Liver (tissue), 9 donors: ENCODE measurements around the gene CLN5. TPM values are rescaled to one million over a fixed set of nuclear protein-coding genes. Genes with fewer than 3 reads are reported as not detected.

Experiments used
- DNase-seq: peaks from one replicate; pipeline ENCODE4 v3.0.0-alpha.2; 2017; ENCODE audit warnings: low spot score
- H3K27ac ChIP-seq, 2 donors: one replicate each; pipeline ENCODE4 v1.7.0; 2013; ENCODE audit warnings: inconsistent platforms in 2 of 2, low read length in 2 of 2, control low read depth in 1 of 2, low read depth in 1 of 2, mild to moderate bottlenecking in 1 of 2
- H3K27me3 ChIP-seq, 4 donors: one replicate each; pipeline versions ENCODE4 v1.6.1 to v1.7.0; 2013; ENCODE audit warnings: low read length in 3 of 4, inconsistent platforms in 1 of 4, mild to moderate bottlenecking in 1 of 4, moderate library complexity in 1 of 4; ENCODE audit not compliant: control insufficient read depth in 4 of 4, insufficient read depth in 4 of 4
- H3K36me3 ChIP-seq, 4 donors: one replicate each; pipeline versions ENCODE4 v1.6.1 to v1.7.0; 2013; ENCODE audit warnings: low read length in 3 of 4, mild to moderate bottlenecking in 3 of 4, low read depth in 1 of 4, moderate library complexity in 1 of 4; ENCODE audit not compliant: control insufficient read depth in 4 of 4, insufficient read depth in 3 of 4
- H3K4me1 ChIP-seq, 4 donors: one replicate each; pipeline versions ENCODE4 v1.6.1 to v1.7.0; 2013; ENCODE audit warnings: low read length in 3 of 4, mild to moderate bottlenecking in 3 of 4, moderate library complexity in 1 of 4; ENCODE audit not compliant: control insufficient read depth in 4 of 4, insufficient read depth in 4 of 4
- H3K4me3 ChIP-seq, 3 donors: one replicate each; pipeline versions ENCODE4 v1.6.1 to v1.7.0; 2013; ENCODE audit warnings: low read length in 3 of 3, control low read depth in 1 of 3, low read depth in 1 of 3, mild to moderate bottlenecking in 1 of 3
- H3K9ac ChIP-seq, 2 donors: one replicate each; pipeline ENCODE4 v1.7.0; 2013; ENCODE audit warnings: low read length in 2 of 2, mild to moderate bottlenecking in 2 of 2, moderate library complexity in 2 of 2, control low read depth in 1 of 2, low read depth in 1 of 2
- H3K9me3 ChIP-seq, 4 donors: one replicate each; pipeline versions ENCODE4 v1.6.1 to v1.7.0; 2013; ENCODE audit warnings: low read length in 3 of 4; ENCODE audit not compliant: control insufficient read depth in 4 of 4
- EGR1 ChIP-seq, 2 donors: IDR thresholded peaks; 2 replicates each; pipeline ENCODE4 v1.6.1; 2016 to 2018; ENCODE audit warnings: antibody characterized with exemption in 2 of 2, low read depth in 2 of 2
- FOXA1 ChIP-seq: IDR thresholded peaks from 2 replicates; pipeline ENCODE4 v1.6.1; 2016; ENCODE audit warnings: antibody characterized with exemption
- FOXA2 ChIP-seq: IDR thresholded peaks from 2 replicates; pipeline ENCODE4 v1.6.1; 2016; ENCODE audit warnings: antibody characterized with exemption
- GABPA ChIP-seq, 2 donors: IDR thresholded peaks in 1 of 2; conservative IDR thresholded peaks in 1 of 2; 2 replicates each; pipeline ENCODE4 v1.6.1; 2016; ENCODE audit warnings: antibody characterized with exemption in 2 of 2, mild to moderate bottlenecking in 1 of 2, moderate library complexity in 1 of 2
- HNF4A ChIP-seq, 2 donors: conservative IDR thresholded peaks; 2 replicates each; pipeline ENCODE4 v1.6.1; 2016; ENCODE audit warnings: antibody characterized with exemption in 2 of 2, mild to moderate bottlenecking in 2 of 2
- HNF4G ChIP-seq: IDR thresholded peaks from 2 replicates; pipeline ENCODE4 v1.6.1; 2016; ENCODE audit warnings: antibody characterized with exemption
- JUND ChIP-seq, 2 donors: IDR thresholded peaks; 2 replicates each; pipeline ENCODE4 v1.6.1; 2016; ENCODE audit warnings: antibody characterized with exemption in 2 of 2
- NR2F2 ChIP-seq: IDR thresholded peaks from 2 replicates; pipeline ENCODE4 v1.6.1; 2016; ENCODE audit warnings: antibody characterized with exemption
- RXRA ChIP-seq, 2 donors: IDR thresholded peaks; 2 replicates each; pipeline ENCODE4 v1.6.1; 2017 to 2018; ENCODE audit warnings: antibody characterized with exemption in 2 of 2, mild to moderate bottlenecking in 1 of 2
- SP1 ChIP-seq: IDR thresholded peaks from 2 replicates; pipeline ENCODE4 v1.6.1; 2018; ENCODE audit warnings: antibody characterized with exemption, mild to moderate bottlenecking
- TAF1 ChIP-seq: conservative IDR thresholded peaks from 2 replicates; pipeline ENCODE4 v1.6.1; 2016; ENCODE audit warnings: antibody characterized with exemption, mild to moderate bottlenecking
- YY1 ChIP-seq: IDR thresholded peaks from 2 replicates; pipeline ENCODE4 v1.6.1; 2016; ENCODE audit warnings: antibody characterized with exemption, mild to moderate bottlenecking
- WGBS: extraction: QIAGEN DNeasy Blood & Tissue Kit; methylation state at CpG from one replicate; pipeline ENCODE4 v1.1.7; 2013; 5-methylcytosine and 5-hydroxymethylcytosine counted together
- polyA plus RNA-seq, 2 donors: library from polyadenylated mRNA; stranded (reverse) in 1 of 2; unstranded in 1 of 2; fragments of 200-250 nt in 1 of 2; fragments of >200 nt in 1 of 2; fragmentation: Nextera tagmentation in 1 of 2; extraction: Ambion mirVana in 1 of 2; gene quantifications; one replicate each; pipeline versions ENCODE4 v1.2.1 to v1.2.3, GENCODE V29; 2013 to 2015
- total RNA-seq, 2 donors: library from RNA; depleted of rRNA; stranded (reverse); fragments of >200 nt; gene quantifications; one replicate each; pipeline ENCODE4 v1.2.3, GENCODE V29; 2014
- TF ChIP-seq, protein P1 (sequence below): IDR thresholded peaks from 2 replicates; pipeline ENCODE4 v1.6.1; 2016; ENCODE audit warnings: antibody characterized with exemption
- TF ChIP-seq, protein P2 (sequence below): IDR thresholded peaks from 2 replicates; pipeline ENCODE4 v1.6.1; 2016; ENCODE audit warnings: antibody characterized with exemption
- TF ChIP-seq, protein P3 (sequence below): fragments of 150-350 bp; IDR thresholded peaks from 2 replicates; pipeline ENCODE4 v1.5.1; 2017; ENCODE audit warnings: improper control_type of control experiment, low read depth, low read length; ENCODE audit not compliant: missing input control
- TF ChIP-seq, protein P4 (sequence below): IDR thresholded peaks from 2 replicates; pipeline ENCODE4 v1.6.1; 2016; ENCODE audit warnings: antibody characterized with exemption
- TF ChIP-seq, protein P5 (sequence below): IDR thresholded peaks from 2 replicates; pipeline ENCODE4 v1.6.1; 2016; ENCODE audit warnings: antibody characterized with exemption, mild to moderate bottlenecking
- donor health status: healthy.
- donor health status: healthy.
- donor health status: healthy.
- donor health status: healthy.
- donor health status: healthy.

CLN5 gene
- total and polyA plus RNA-seq, 4 donors: 11.6 to 18.2 (median 14.8) TPM

DNA sequence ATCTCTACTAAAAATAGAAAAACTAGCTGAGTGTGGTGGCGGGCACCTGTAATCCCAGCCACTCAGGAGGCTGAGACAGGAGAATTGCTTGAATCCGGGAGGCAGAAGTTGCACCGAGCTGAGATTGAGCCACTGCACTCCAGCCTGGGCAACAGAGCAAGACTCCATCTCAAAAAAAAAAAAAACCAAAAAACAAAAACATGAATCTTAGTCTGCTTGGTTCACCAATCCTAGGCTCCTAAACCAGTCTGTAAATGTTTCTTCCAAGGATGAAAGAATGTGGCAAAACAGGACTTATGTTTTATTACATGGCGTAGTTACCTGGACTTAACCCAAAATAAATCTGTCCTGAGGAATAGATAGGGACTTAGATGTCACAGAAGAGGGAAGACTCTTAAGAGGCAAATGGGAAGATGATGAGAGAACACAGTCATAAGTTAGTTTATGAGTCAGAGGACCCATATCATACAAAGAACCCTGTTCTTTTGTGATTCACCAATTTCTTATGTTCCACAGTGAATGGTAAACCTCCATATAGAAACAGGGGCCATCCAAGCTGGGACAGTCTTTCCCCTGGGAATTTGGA is 41.9 kb downstream of the CLN5 start:
- no peak overlapping the region for H3K4me3 ChIP-seq
- no peaks in the 10 kb centered on the region for H3K9me3 ChIP-seq
- no peaks in the 10 kb centered on the region for H3K27me3 ChIP-seq
- DNase-seq: no peak
- peaks cover 0 to 2% (median 0%) of the 10 kb centered on the region in 4 donors for H3K36me3 ChIP-seq
- no peak overlapping the region for H3K27ac ChIP-seq
- WGBS: 95% methylated on average over 4 of the region's 4 CpGs
- H3K9ac ChIP-seq: no peak overlapping the region
- H3K4me1 ChIP-seq: no peaks in the 10 kb centered on the region
- TF ChIP-seq, protein P1, sequence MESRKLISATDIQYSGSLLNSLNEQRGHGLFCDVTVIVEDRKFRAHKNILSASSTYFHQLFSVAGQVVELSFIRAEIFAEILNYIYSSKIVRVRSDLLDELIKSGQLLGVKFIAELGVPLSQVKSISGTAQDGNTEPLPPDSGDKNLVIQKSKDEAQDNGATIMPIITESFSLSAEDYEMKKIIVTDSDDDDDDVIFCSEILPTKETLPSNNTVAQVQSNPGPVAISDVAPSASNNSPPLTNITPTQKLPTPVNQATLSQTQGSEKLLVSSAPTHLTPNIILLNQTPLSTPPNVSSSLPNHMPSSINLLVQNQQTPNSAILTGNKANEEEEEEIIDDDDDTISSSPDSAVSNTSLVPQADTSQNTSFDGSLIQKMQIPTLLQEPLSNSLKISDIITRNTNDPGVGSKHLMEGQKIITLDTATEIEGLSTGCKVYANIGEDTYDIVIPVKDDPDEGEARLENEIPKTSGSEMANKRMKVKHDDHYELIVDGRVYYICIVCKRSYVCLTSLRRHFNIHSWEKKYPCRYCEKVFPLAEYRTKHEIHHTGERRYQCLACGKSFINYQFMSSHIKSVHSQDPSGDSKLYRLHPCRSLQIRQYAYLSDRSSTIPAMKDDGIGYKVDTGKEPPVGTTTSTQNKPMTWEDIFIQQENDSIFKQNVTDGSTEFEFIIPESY: no peak
- TF ChIP-seq, protein P2, sequence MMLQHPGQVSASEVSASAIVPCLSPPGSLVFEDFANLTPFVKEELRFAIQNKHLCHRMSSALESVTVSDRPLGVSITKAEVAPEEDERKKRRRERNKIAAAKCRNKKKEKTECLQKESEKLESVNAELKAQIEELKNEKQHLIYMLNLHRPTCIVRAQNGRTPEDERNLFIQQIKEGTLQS: no peak
- TF ChIP-seq, protein P3, sequence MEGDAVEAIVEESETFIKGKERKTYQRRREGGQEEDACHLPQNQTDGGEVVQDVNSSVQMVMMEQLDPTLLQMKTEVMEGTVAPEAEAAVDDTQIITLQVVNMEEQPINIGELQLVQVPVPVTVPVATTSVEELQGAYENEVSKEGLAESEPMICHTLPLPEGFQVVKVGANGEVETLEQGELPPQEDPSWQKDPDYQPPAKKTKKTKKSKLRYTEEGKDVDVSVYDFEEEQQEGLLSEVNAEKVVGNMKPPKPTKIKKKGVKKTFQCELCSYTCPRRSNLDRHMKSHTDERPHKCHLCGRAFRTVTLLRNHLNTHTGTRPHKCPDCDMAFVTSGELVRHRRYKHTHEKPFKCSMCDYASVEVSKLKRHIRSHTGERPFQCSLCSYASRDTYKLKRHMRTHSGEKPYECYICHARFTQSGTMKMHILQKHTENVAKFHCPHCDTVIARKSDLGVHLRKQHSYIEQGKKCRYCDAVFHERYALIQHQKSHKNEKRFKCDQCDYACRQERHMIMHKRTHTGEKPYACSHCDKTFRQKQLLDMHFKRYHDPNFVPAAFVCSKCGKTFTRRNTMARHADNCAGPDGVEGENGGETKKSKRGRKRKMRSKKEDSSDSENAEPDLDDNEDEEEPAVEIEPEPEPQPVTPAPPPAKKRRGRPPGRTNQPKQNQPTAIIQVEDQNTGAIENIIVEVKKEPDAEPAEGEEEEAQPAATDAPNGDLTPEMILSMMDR: no peak
- TF ChIP-seq TAF1: no peak
- TF ChIP-seq, protein P4, sequence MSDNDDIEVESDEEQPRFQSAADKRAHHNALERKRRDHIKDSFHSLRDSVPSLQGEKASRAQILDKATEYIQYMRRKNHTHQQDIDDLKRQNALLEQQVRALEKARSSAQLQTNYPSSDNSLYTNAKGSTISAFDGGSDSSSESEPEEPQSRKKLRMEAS: no peak
- no peak for TF ChIP-seq FOXA1
- TF ChIP-seq NR2F2: no peak
- TF ChIP-seq FOXA2: no peak
- no peak for TF ChIP-seq HNF4A (conservative IDR thresholded peaks at IDR 0.05)
- TF ChIP-seq HNF4G: no peak
- TF ChIP-seq RXRA (IDR thresholded peaks at IDR 0.05): no peak
- TF ChIP-seq EGR1 (IDR thresholded peaks at IDR 0.05; ENCODE audit: low read depth in 2 of 2): no peak
- no peak for TF ChIP-seq YY1
- no peak for TF ChIP-seq GABPA (IDR thresholded peaks at IDR 0.05 in 1 of 2, conservative IDR thresholded peaks at IDR 0.05 in 1 of 2)

DNA sequence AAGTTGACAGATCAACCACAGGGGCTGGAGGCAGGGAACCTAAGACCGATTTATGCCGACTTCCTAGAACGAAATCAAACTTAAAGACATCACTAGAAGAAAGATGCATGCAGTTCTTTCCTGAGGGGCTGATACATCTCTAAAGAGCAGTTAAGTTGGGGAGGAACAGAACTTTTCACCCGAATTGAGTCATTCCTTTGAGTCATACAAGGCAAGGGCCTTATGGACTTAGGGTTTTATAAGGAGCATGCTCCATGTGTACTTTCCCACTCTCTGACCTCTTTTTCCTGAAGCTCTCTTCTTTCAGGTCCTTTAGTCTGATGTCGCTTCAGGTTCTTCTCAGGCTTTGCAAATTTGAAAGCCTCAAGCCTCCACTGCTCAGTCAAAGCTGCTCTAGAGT is 43.0 kb downstream of the CLN5 start:
- Histone ChIP-seq H3K27me3 (no peaks in the 10 kb centered on the region), H3K4me1 (no peaks in the 10 kb centered on the region), H3K36me3 (peaks cover 0 to 2% (median 0%) of the 10 kb centered on the region in 4 donors), H3K9me3 (no peaks in the 10 kb centered on the region), H3K9ac (no peak overlapping the region), H3K4me3 (no peak overlapping the region), H3K27ac (no peak overlapping the region)
- WGBS: 96% methylated on average over 5 of the region's 5 CpGs
- DNase-seq: no peak
- TF ChIP-seq SP1 (no peak), HNF4A (conservative IDR thresholded peaks at IDR 0.05) (no peak), GABPA (IDR thresholded peaks at IDR 0.05 in 1 of 2, conservative IDR thresholded peaks at IDR 0.05 in 1 of 2) (no peak), FOXA2 (no peak), NR2F2 (no peak), YY1 (no peak), EGR1 (IDR thresholded peaks at IDR 0.05; ENCODE audit: low read depth in 2 of 2) (no peak), JUND (IDR thresholded peaks at IDR 0.05) (no peak), TAF1 (no peak), FOXA1 (no peak), RXRA (IDR thresholded peaks at IDR 0.05) (no peak), HNF4G (no peak)
- TF ChIP-seq, protein P4: no peak
- TF ChIP-seq, protein P5, sequence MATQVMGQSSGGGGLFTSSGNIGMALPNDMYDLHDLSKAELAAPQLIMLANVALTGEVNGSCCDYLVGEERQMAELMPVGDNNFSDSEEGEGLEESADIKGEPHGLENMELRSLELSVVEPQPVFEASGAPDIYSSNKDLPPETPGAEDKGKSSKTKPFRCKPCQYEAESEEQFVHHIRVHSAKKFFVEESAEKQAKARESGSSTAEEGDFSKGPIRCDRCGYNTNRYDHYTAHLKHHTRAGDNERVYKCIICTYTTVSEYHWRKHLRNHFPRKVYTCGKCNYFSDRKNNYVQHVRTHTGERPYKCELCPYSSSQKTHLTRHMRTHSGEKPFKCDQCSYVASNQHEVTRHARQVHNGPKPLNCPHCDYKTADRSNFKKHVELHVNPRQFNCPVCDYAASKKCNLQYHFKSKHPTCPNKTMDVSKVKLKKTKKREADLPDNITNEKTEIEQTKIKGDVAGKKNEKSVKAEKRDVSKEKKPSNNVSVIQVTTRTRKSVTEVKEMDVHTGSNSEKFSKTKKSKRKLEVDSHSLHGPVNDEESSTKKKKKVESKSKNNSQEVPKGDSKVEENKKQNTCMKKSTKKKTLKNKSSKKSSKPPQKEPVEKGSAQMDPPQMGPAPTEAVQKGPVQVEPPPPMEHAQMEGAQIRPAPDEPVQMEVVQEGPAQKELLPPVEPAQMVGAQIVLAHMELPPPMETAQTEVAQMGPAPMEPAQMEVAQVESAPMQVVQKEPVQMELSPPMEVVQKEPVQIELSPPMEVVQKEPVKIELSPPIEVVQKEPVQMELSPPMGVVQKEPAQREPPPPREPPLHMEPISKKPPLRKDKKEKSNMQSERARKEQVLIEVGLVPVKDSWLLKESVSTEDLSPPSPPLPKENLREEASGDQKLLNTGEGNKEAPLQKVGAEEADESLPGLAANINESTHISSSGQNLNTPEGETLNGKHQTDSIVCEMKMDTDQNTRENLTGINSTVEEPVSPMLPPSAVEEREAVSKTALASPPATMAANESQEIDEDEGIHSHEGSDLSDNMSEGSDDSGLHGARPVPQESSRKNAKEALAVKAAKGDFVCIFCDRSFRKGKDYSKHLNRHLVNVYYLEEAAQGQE: no peak
- TF ChIP-seq, protein P1: no peak
- TF ChIP-seq, protein P2: no peak
- TF ChIP-seq, protein P3: no peak
